NB4 (cell line): ENCODE measurements around the gene TMEM240.

Experiments used
- DNase-seq: peaks from one replicate; pipeline ENCODE4 v3.0.0; 2010; ENCODE audit warnings: low read depth
- H3K4me3 ChIP-seq: one replicate; pipeline ENCODE4 v1.5.1; 2011; ENCODE audit warnings: mild to moderate bottlenecking, low read depth, low read length, moderate library complexity
- MAX ChIP-seq: IDR thresholded peaks from 2 replicates; pipeline ENCODE4 v1.6.1; 2011; ENCODE audit warnings: low read depth, low read length
- MYC ChIP-seq: IDR thresholded peaks from 2 replicates; pipeline ENCODE4 v1.6.1; 2011; ENCODE audit warnings: low read depth, low read length
- POLR2A ChIP-seq: IDR thresholded peaks from 2 replicates; pipeline ENCODE4 v1.6.1; 2011; ENCODE audit warnings: mild to moderate bottlenecking; ENCODE audit not compliant: insufficient read length; ENCODE audit errors: extremely low read depth
- TF ChIP-seq, protein P1 (sequence below): IDR thresholded peaks from one replicate; pipeline ENCODE4 v1.5.1; 2012; ENCODE audit warnings: low read depth, low read length

TMEM240 gene

GRCh38 chr1:1543706-1544099, 3.3 kb upstream of the TMEM240 start:
- no peak overlapping the region for H3K4me3 ChIP-seq
- DNase-seq: no peak
- no peak for TF ChIP-seq MAX
- TF ChIP-seq, protein P1, sequence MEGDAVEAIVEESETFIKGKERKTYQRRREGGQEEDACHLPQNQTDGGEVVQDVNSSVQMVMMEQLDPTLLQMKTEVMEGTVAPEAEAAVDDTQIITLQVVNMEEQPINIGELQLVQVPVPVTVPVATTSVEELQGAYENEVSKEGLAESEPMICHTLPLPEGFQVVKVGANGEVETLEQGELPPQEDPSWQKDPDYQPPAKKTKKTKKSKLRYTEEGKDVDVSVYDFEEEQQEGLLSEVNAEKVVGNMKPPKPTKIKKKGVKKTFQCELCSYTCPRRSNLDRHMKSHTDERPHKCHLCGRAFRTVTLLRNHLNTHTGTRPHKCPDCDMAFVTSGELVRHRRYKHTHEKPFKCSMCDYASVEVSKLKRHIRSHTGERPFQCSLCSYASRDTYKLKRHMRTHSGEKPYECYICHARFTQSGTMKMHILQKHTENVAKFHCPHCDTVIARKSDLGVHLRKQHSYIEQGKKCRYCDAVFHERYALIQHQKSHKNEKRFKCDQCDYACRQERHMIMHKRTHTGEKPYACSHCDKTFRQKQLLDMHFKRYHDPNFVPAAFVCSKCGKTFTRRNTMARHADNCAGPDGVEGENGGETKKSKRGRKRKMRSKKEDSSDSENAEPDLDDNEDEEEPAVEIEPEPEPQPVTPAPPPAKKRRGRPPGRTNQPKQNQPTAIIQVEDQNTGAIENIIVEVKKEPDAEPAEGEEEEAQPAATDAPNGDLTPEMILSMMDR: no peak
- no peak for TF ChIP-seq POLR2A
- TF ChIP-seq MYC: no peak

DNA sequence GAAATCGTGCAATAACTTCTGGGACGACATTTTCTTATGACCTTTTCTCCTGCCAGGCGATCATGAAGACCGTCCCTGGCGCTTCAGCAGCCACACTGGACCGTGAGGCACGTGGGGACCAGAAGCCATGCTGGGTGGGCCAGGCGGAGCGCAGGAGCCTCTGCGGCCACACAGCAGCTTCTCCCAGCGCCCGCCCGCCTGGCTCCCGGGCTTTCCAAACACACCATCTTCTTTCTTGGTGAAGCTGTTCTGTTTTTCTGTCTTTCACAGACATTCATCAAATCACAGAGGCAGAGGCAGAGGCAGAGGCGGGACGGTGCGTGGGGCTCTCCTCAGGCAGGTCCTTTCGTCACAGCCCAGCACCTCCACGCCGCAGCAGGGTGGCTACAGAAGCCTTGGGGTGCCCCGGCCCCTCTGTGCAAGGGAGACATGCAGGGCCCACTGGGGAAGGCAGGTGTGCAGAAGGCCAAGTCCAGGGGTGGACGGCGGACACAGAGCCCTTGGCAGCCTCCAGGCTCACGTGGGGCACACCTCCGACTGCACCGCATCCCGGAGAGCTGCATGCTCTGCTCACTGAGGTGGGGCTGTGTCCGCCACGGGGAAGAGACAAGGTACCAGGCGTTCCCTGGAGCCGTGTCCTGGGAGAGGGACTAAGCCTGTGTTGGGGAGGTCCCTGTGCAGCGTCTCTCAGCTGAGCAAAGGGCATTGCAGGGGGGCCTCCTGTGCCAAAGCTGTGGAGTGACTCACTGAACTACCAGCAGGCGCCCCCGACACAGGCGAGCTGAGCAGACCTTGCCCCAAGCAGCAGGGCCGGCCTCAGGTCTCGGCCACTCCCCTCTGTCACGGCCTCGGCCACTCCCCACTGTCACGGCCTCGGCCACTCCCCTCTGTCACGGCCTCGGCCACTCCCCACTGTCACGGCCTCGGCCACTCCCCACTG, 2.6 kb upstream of the TMEM240 start:
- DNase-seq: no peak
- H3K4me3 ChIP-seq: no peak overlapping the region
- no peak for TF ChIP-seq POLR2A
- TF ChIP-seq, protein P1: no peak
- TF ChIP-seq MAX: no peak
- TF ChIP-seq MYC: no peak

- no peak for DNase-seq
- no peak for TF ChIP-seq MAX
- TF ChIP-seq, protein P1: no peak
- no peak for TF ChIP-seq POLR2A
- TF ChIP-seq MYC: no peak
- no peak overlapping the region for H3K4me3 ChIP-seq
Observed at GRCh38 chr1:1541956-1542765, 1.7 kb upstream of the TMEM240 start.

GRCh38 chr1:1540818-1541628, 599 bp upstream of the TMEM240 start:
- TF ChIP-seq, protein P1: no peak
- TF ChIP-seq MYC (no peak), POLR2A (no peak), MAX (no peak)
- no peak overlapping the region for H3K4me3 ChIP-seq
- DNase-seq: no peak

DNA sequence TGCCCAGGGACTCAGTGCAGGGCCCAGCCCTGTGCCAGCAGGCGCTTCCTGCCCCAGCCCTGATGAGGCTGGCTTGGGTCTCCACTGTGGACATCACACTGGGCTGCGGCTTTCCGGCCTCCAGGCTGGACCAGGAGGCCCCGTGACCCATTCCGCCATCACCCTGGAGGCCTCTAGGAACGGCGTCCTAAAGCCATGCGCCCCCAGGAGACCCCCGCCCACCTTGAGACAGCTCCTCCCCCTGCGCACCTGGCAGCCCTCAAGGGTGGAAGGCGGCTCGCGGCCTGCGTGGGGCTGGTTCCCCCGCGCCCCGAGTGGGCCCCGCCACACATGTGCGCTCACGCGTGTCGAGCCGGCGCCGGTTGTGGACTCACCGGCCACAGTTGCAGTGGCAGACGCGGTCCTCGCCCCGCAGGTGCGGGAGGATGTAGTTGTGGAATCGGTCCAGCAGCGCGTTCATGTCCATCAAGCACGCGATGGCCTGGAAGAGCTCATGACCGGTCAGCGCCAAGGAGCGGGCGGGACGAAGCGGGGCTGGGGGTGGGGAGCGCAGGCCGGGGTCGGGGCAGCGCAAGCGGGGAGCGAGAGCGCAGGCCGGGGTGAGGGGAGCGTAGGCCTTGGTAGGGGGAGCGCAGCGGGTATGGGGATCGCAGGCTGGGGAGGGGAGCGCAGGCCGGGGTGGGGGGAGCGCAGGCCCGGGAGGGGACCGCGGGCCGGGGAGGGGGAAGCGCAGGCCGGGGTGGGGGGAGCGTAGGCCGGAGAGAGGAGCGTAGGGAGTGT, 924 bp downstream of the TMEM240 start:
- TF ChIP-seq, protein P1: no peak
- no peak for TF ChIP-seq MYC
- no peak overlapping the region for H3K4me3 ChIP-seq
- no peak for DNase-seq
